GM19455 (cell line): Measurements from ENCODE around the gene NUP88.

Experiments
- ATAC-seq: cut with Tn5 transposase; IDR thresholded peaks from one replicate; pipeline ENCODE4 v1.9.1; 2021; ENCODE audit not compliant: unreplicated experiment

Gene NUP88

DNA sequence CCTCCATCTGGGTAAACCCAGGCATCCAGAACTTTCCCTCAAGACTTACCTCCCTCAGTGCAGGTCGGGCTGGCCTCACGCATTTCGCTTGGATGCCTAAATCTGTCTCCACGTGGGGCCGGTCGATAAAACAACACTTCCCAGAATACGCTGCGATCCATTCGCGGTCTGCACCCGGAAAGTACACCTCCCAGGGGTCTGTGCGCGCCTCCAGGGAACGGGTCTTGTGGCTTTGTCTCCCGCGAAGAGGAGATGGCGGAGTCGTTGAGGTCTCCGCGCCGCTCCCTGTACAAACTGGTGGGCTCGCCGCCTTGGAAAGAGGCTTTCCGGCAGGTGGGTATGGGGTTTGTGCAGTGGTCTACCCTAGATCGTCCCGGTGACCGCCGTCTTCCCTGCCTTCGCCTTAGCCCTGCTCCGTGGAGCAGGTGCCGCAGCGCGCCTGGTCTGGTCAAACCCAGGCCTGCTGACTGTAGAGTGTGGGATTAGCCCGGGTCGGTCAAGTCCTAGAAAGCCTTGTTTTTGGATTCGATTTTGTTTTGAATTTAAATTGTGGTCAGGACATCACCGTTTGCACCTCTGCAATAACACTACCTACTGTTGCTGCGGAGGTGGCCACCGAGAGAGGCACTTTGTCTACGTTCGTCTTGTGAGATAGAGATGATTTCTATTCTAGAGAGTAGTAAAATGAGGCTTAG lies 644 bp upstream of the NUP88 start, which contains the start of gene RPAIN:
RPAIN (plus strand) TSS at position 224 of the 695 bp plus-strand sequence; CDS start at position 253, 29 bp downstream.
- peak; percentile 59 for ATAC-seq

DNA sequence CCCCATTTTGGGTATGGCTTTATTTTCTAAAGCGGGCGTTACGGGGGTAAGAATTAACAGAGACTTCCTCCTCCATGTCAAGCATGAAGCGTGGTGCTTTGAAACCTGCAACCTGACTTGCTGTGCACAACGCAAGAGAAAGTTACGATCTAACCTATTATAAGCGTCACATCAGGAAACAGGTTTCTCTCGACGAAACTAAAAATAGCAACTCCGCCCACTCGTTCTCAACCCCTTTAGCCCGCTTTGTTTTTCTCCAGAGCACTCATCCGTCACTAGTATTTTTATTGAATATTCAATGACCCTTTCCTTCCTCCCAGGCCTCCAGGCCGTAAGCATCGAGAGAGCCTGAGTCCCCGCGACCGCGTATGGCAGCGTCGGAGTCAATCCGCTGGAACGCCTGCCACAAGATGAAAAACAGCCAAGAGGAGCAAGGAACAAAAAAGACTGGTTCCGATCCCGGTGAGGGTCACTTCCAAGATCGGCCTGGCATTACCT lies 555 bp downstream of the NUP88 start:
- peak; percentile 19 for ATAC-seq

DNA sequence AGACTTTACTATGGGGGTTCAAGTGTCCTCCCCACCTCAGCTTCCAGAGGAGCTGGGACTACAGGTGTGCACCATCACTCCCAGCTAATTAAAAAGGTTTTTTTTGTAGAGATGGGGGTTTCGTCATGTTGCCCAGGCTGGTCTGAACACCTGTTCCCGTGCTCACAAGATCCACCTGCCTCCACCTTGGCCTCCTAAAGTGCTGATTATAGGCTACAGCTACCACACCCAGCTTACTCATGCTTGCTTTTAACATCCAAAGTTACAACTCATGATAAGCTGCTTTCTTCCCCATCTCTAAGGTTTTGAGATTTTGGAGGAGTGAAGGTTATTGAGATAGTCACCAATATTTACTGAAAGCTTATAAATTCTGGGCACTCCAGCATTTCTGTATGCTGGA lies 2.6 kb downstream of the NUP88 start:
- no peak for ATAC-seq

DNA sequence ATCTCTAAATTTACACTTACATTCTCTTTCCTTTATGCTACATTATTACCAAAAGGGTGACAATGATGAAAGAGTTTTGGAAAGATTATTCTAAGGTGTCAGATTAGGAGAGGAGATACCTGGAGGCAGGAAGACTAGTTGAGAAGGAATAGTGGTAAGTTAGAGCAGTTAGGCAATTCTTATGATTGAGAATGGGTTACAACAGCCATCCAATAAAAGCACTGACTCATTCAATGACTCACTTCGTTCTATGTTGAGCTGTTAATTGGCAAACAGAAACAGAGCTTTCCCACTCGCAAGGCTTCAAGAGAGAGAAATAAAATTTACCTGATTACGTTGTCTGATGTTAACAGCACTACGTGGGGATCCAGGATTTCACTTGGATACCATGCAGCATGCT lies 5.8 kb downstream of the NUP88 start:
- ATAC-seq: no peak

DNA sequence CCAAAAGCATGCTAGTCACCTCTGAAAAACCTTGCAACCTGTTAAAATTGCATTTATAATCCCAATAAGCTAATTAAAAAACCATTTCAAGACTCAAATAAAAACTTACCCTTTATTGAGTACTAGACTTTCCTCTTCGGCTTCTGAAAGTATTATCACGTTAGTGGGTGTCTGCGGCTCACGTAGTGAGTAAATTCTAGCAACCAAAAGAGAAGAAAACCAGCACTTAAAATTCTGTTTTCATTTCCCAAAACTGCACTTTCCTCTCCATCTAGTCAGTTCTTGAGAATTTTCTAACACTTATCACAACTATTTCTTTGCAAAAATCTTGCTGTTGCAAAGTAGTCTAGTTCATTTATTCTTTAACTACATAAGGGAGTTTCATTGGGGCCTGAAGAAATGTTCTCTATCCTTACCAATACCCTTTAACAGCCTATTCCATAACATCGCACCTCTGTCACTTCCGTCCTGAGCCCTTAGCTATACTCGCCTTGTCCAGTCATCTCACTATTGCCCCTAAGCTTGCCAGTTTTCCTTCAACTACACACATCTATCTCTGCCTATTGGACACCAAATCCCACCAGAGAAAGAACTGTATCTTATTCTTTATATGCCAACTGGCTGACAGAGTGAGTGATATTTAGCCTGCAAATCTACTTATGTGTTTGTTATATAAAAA lies 8.7 kb downstream of the NUP88 start:
- no peak for ATAC-seq

DNA sequence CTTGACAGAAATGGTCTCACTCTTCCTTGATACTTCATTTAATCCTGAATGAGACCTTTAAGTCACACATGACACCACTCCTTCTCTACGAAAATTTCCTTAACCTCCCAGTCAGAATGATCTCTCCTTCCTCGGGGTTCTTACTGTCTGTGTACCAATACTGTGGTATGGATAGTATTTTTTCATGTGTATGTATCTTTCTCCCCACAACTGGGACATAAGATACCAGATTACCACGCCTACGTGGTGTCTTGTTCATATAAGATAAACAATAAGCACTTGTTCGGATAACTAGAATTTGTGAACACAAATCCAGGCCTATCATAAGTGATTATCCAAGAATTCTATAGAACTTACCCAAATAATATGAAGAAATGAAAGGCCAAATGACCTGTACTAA lies 11.3 kb downstream of the NUP88 start:
- ATAC-seq: no peak

DNA sequence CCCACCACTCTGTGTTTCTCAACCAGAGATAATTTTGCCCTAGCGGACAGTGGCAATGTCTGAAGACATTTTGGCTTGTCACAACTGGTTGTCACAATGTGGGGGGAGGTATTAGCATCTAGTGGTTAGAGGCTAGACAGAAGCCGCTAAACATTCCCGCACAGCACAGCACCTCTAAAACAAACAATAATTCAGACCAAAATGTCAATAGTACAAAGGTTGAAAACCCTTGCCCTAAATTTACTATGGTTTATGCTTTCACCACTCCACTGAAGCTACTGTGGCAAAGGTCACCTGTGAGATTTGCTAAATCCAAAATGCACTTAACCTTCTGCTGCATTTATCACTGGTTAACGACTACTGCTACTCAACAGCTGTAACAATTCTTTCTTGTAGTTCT lies 14.1 kb downstream of the NUP88 start:
- no peak for ATAC-seq

DNA sequence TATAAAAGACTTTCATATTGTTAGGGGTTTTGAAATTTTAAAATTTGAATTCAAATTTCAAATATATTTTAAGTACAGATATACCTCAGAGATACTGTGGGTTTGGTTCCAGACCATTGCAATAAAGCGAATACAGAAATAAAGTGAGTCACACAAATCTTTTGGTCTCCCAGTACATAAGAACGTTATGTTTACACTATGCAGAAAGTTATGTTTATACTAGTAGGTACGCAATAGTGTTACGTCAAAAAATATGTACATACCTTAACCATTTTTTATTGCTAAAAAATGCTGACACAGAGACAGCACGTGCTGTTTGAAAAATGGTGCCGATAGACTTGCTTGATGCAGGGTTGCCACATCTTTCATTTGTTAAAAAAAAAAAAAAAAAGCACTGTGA lies 19.7 kb downstream of the NUP88 start:
- ATAC-seq: no peak

DNA sequence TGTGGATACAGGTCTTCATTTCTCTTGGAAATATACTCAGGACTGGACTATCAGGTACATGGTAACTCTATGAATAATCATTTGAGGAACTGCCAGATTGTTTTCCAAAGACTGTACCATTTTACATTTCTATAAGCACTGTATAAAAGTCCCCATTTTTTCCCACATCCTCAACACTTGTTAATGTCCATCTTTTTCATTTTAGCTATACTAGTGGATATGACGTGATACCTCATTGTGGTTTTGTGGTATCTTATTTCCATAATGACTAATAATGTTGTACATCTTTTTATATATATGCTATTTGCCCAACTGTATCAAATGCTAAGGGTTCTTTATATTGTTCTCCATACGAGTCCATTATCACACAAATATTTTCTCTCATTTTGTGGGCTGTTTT lies 22.9 kb downstream of the NUP88 start:
- ATAC-seq: no peak

DNA sequence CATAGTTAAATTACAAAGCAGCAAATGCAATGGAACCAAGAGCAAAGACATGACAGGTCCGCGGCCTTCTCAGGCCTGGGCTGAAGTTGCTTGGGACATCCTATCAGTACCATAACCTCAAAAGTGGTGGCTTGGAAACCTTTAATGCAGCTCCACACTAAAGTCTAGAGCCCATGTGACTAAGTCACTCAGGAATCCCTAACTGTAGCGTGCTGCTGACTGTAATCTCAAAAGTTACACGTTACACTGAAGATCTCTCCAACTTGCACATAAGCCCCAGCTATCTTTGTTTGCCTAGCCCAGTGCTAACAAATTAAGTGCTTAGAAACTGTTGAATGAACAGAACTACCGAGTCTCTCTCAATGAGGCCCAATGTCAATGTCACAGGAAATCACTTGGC lies 27.8 kb downstream of the NUP88 start:
- no peak for ATAC-seq

DNA sequence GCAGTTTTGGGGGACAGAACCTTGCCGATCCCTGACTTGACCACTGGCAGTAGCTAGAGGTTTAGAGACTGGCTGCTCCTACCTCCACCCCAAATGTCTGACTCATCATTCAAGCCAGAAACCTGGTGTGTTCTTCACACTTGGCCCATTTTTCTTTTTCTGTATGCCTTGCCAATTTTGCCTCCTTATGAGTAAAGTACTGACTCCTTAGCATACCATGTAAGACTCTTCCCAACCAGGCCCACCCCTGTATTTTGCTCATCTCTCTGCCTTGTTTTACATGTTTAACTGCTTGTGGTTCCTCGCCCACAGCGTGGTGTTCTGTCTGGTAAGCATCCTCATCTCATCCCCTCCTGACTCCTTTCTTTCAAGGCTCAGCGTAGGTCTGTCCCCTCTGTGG lies 37.9 kb downstream of the NUP88 start:
- no peak for ATAC-seq

DNA sequence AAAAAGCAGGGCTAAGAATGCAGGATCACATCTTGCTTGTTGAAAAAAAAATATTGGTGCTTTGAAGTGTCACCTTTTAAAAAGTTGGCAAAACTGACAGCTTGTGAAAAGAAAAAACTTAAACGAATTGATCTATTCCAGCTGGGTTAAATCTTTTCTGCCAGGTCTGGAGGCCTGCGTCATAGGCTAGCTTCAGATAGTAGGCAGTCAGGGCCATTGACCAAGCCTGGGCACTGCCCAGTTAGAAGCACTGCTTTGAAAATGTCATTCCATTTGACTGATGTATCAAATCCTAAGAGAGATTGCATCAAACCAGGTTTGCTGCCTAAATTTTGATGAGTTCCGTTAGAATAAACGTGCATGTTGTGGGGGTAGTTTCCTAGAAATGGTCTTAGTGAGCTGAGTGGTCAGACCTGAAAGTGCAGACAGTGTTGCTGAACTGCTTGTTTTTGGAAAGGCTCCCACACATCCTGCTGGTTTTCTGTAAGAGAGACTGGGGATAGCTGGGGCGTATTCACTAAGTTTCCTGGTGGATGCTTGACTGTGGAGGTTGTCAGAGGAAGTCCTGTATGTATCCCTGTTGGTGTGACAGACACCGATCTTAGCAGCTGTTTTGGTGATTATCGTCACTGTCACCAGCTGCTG lies 38.8 kb downstream of the NUP88 start:
- no peak for ATAC-seq

DNA sequence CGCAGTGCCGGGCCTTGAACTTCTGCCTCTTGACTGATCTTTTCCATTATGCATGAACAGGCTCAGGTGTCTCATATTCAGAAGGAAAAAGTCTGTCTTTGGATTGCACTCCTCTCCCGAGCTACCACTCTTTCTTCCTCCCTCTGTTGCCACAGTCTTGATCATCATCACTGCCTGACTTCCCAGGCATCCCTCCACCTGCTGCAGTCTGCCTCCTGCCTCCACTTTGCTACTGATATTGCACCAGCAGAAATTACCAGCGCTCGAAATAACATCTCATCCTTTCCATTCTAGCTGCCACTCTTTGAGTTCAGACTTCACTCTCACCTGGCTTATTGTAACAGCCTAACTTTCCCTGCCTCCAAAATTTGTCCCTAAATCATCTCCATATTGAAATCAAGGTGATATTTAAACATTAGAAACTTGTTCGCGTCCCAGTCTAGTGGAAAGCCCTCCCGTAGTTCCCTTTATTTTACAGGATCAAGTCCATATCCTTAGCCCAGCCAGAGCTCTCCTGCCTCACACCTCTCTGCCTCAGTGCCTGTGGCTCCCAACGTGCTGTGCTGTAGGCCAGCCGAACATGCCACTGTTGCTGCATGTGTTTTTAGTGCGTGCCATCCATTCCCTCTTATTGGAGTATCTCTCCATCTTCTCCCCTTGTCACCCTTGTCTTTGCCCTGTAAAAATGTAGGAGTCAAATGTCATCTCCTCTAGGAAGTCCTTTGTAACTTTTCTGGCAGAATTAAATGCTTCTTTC lies 39.9 kb downstream of the NUP88 start:
- ATAC-seq: no peak

DNA sequence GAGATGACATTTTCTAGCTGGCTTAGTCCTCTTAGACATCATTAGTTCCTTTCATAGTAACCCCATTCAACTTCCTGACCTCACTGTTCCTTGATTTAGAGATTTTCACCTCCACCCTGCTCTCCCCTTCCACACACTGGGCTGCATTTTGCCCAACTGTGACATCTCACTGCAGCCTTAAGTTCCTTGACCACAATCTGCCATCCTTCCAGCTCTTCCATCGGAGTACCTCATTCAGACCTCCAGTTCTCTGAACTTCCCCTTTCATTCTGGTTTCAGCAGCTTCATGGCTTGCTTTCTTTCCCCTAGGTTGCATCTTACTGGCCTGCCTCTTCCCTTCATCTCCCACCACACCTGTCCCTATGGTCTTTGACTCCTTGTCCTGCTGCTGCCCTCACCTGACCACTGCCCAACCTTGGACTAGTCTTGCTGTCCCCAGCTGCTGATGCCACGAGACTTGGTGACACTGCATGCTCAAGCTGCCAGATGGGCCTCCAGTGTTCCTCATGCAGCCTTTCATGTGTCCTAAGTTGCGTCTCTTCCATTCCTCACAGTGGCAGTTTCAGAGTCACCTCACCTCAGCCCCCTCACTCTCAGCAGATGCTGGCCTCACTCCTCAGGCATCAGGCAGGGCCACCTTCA lies 40.8 kb downstream of the NUP88 start:
- ATAC-seq: no peak

DNA sequence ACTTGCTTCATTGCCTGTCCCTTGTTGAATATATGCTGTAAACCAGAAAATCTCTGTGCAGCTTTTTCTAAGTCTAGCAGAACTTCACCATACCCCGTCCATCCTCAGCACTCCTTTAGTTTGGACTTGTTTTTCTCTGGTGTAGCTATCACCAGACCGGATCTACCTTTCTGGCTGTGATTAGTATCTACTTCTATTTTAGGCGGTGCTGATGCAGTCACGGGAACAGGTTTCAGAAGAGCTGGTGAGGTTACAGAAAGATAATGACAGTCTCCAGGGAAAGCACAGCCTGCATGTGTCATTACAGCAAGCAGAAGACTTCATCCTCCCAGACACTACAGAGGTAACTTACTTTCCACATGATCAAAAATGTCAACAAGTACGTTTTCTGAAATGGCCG lies 46.4 kb downstream of the NUP88 start:
- no peak for ATAC-seq

DNA sequence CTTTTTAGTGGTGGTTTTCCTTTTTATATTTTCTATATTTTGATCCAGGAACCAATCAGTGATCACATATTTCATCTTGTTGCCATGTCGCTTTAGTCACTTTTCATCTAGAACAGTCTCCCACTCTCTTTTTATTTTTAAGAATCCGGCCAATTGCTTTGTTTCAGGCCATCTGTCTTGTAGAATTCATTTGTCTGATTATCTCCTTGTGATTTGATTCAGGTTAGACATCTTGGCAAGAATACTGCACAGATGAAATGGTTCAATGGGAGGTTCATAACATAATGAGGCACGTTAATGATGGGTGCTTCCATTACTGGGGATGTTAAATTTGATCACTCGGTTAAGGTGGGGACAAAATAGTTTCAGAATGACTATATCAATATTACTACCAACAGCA lies 49.1 kb downstream of the NUP88 start:
- no peak for ATAC-seq

DNA sequence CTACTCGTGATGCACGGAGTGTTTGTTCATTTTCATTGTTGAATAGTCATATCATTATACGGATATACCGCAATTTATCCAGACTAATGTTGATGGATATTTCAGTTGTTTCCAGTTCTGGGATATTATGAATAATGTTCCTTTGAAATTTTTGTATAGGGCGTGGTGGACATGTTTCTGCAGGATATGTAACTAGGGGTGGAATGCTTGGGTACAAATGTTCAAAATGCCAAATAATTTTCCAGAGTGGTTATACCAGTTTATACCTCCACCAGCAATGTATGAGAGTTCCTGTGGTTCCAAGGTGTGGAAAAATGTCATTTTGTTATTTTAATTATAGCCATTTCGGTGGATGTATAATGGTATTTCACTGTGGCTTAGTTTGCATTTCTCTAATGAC lies 53.6 kb downstream of the NUP88 start:
- no peak for ATAC-seq

DNA sequence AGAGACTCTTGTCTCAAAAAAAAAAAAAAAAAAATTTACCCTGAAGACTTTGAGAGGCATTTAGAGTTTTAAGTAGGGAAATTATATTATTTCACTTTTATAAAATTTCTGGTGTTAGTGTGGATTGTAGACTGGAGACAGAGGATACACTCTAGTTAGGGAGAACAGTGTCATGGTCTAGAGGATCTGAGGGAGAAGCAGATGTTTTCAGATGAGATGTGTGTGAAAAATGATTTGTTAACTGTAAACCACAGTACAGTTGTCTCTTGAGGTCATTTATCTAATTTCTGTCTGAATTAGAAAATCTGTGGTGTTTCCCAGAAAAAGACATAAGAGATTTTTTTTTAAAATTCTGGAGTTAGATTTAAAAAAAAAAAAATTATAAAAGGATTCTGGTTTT lies 54.8 kb downstream of the NUP88 start:
- no peak for ATAC-seq

DNA sequence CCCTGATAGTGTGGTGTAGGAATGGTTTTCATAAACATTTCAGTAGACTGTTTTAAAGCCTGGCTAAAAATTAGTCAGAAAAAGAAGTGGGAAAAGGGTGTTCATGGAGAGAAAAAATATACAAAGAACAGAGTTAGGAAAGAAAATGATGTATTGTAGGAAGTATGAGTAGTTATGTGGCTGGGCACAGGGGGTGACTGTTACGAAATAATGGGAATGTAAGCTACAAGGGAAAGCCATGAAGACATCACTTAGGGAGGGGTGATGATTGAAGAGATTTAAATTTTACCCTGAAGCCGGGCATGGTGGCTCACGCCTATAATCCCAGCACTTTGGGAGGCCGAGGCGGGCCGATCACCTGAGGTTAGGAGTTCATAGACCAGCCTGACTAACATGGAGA lies 55.3 kb downstream of the NUP88 start:
- ATAC-seq: no peak

DNA sequence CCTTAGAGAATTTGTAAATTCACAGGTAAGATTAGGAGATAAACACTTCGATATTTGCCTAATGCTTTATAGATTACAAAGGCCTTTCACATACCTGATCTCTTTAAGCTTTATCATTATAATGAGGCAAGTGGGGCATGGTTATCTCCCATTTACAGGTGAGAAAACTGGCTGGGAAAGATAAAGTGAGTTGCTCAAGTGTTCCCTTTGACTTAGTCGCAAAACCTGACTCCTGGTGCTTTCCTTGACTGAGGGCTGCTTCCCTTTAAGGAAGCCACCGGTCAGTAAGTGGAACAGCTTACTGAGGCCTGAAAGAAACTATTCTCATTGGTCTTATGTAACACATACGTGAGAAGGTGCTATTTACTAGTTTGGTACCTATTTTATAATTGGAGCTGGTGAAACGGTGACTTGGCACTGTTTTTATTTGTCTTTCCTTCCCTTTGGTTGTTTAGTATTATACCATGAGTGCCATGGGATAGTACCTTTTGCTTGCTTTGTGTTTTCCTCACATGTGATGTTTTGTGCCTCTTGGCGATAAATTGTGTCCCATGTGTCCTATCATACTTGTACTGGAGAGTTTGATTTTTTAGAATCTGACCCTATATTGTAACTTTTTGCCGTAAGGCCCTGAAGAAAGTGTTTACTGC lies 57.2 kb downstream of the NUP88 start:
- ATAC-seq: no peak
